Measurements from ENCODE around the gene TMOD1. TPM values are rescaled to one million over a fixed set of nuclear protein-coding genes. Genes with fewer than 3 reads are reported as not detected.

The TMOD1 gene
- total RNA-seq, 1 experiment from 2014 or later = 1.0 TPM

DNA sequence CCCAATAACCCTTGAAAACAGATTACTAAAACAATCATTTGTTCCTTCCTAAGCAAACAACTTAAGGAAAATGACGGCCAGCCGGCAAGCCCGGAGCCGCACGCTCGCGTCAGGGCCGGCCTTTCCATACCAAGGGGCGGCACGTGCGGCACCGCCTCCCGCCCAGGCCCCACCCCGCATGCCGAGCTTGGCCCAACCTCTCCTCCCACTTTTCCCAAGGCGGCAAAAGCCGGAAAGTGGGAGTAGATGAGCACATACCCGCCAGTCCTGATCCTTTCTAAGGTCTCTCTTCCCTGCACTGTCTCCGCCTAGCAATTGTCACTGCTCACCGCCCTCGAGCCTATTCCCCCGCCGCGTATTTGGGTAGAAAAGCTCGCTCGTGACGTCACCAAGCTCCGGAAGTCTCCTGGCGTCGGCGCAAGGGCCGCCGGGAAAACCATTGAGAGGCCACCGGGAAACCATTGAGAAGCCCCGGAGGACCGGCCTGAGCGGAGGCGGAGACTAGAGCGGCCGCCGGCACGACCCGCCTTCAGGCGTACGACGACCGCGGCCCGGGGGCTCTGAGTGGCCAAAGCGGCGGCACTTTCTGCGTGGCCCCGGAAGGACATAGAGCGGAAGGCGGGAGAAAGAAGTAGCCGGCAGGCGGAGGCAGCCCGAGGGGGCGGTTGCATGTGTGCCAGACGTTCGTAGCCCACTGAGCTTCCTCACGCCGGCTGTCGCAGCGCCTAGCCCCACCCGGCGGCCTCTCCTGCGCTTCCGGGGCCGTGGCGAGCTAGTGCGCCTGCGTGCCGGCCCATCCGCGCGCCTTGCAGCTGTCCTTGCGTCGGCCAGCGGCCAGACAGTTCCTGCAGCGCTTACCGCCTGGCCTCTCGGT is 131.8 kb downstream of the TMOD1 start, which contains the start of the genes NCBP1 and TSTD2 (continued):
- TF ChIP-seq, protein P1, sequence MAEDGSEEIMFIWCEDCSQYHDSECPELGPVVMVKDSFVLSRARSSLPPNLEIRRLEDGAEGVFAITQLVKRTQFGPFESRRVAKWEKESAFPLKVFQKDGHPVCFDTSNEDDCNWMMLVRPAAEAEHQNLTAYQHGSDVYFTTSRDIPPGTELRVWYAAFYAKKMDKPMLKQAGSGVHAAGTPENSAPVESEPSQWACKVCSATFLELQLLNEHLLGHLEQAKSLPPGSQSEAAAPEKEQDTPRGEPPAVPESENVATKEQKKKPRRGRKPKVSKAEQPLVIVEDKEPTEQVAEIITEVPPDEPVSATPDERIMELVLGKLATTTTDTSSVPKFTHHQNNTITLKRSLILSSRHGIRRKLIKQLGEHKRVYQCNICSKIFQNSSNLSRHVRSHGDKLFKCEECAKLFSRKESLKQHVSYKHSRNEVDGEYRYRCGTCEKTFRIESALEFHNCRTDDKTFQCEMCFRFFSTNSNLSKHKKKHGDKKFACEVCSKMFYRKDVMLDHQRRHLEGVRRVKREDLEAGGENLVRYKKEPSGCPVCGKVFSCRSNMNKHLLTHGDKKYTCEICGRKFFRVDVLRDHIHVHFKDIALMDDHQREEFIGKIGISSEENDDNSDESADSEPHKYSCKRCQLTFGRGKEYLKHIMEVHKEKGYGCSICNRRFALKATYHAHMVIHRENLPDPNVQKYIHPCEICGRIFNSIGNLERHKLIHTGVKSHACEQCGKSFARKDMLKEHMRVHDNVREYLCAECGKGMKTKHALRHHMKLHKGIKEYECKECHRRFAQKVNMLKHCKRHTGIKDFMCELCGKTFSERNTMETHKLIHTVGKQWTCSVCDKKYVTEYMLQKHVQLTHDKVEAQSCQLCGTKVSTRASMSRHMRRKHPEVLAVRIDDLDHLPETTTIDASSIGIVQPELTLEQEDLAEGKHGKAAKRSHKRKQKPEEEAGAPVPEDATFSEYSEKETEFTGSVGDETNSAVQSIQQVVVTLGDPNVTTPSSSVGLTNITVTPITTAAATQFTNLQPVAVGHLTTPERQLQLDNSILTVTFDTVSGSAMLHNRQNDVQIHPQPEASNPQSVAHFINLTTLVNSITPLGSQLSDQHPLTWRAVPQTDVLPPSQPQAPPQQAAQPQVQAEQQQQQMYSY (CRISPR knock-in tag; IDR thresholded peaks at IDR 0.05) = no peak
- TF ChIP-seq GABPB1 (CRISPR knock-in tag; IDR thresholded peaks at IDR 0.05) (peak; percentile 75; the same call in 1 of the 2 replicates), CDX4 (CRISPR knock-in tag; IDR thresholded peaks at IDR 0.05; ENCODE audit: borderline replicate concordance) (no peak), TCF7 (CRISPR knock-in tag; IDR thresholded peaks at IDR 0.05; ENCODE audit: low read depth) (0 out of 2 replicates have a peak, but pooled peaks have one; percentile 50), FOXP1 (CRISPR knock-in tag; IDR thresholded peaks at IDR 0.05; ENCODE audit: borderline replicate concordance) (no peak; the same call in 1 of the 2 replicates), KAT7 (CRISPR knock-in tag; IDR thresholded peaks at IDR 0.05; ENCODE audit: borderline replicate concordance) (no peak), SOX15 (CRISPR knock-in tag; IDR thresholded peaks at IDR 0.05) (no peak), EMX1 (CRISPR knock-in tag; IDR thresholded peaks at IDR 0.05) (no peak), NR3C1 (CRISPR knock-in tag; conservative IDR thresholded peaks at IDR 0.05; ENCODE audit: low read depth) (no peak), ATF2 (CRISPR knock-in tag; IDR thresholded peaks at IDR 0.05; ENCODE audit: borderline replicate concordance, low read depth) (no peak), ZNF512 (CRISPR knock-in tag; IDR thresholded peaks at IDR 0.05; ENCODE audit: borderline replicate concordance) (no peak), RORB (CRISPR knock-in tag; IDR thresholded peaks at IDR 0.05) (no peak), FOXK1 (CRISPR knock-in tag; IDR thresholded peaks at IDR 0.05) (peak; percentile 57; the same call in 1 of the 2 replicates), ZNF232 (CRISPR knock-in tag; IDR thresholded peaks at IDR 0.05) (no peak), MYBL2 (CRISPR knock-in tag; IDR thresholded peaks at IDR 0.05) (peak; percentile 88), SMAD3 (CRISPR knock-in tag; IDR thresholded peaks at IDR 0.05; ENCODE audit: borderline replicate concordance) (no peak), E2F4 (CRISPR knock-in tag; IDR thresholded peaks at IDR 0.05; ENCODE audit: borderline replicate concordance, low read depth) (no peak; the same call in 1 of the 2 replicates), NR2C2 (CRISPR knock-in tag; IDR thresholded peaks at IDR 0.05) (peak; percentile 83), ATF6 (CRISPR knock-in tag; IDR thresholded peaks at IDR 0.05) (no peak), ATF3 (CRISPR knock-in tag; conservative IDR thresholded peaks at IDR 0.05) (no peak), TEAD4 (CRISPR knock-in tag; IDR thresholded peaks at IDR 0.05) (no peak), ZNF138 (CRISPR knock-in tag; conservative IDR thresholded peaks at IDR 0.05) (no peak), OVOL2 (CRISPR knock-in tag; IDR thresholded peaks at IDR 0.05; ENCODE audit: borderline replicate concordance) (no peak)
- TF ChIP-seq, protein P2, sequence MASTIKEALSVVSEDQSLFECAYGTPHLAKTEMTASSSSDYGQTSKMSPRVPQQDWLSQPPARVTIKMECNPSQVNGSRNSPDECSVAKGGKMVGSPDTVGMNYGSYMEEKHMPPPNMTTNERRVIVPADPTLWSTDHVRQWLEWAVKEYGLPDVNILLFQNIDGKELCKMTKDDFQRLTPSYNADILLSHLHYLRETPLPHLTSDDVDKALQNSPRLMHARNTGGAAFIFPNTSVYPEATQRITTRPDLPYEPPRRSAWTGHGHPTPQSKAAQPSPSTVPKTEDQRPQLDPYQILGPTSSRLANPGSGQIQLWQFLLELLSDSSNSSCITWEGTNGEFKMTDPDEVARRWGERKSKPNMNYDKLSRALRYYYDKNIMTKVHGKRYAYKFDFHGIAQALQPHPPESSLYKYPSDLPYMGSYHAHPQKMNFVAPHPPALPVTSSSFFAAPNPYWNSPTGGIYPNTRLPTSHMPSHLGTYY (CRISPR knock-in tag; IDR thresholded peaks at IDR 0.05) = no peak
- TF ChIP-seq, protein P3, sequence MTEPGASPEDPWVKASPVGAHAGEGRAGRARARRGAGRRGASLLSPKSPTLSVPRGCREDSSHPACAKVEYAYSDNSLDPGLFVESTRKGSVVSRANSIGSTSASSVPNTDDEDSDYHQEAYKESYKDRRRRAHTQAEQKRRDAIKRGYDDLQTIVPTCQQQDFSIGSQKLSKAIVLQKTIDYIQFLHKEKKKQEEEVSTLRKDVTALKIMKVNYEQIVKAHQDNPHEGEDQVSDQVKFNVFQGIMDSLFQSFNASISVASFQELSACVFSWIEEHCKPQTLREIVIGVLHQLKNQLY (CRISPR knock-in tag; IDR thresholded peaks at IDR 0.05) = no peak

Measured in WTC11 (cell line).